OCI-LY1 (cell line): ENCODE data around the gene FABP2.
A peak's percentile ranks its signal among the peaks of the same experiment; 100 is the strongest.
"Not testable (repeated sequence)": the region's sequence is repeated elsewhere in the genome, so short reads cannot be mapped to it uniquely, and the experiment has no call there.

Experiments
- H2AFZ ChIP-seq: fragments of 200-600 bp; sonication (generic), shearing (Covaris generic); 2 replicates; pipeline ENCODE4 v1.6.0; 2014; ENCODE audit warnings: antibody characterized with exemption, mild to moderate bottlenecking, low read length
- H3F3A ChIP-seq: fragments of 200-600 bp; sonication (generic), shearing (Covaris generic); 2 replicates; pipeline ENCODE4 v1.6.0; 2014; ENCODE audit warnings: mild to moderate bottlenecking, antibody characterized with exemption, low read length, moderate library complexity; ENCODE audit not compliant: insufficient read depth
- H3K27ac ChIP-seq: fragments of 200-600 bp; sonication (generic); 2 replicates; pipeline ENCODE4 v1.5.1; 2014; ENCODE audit warnings: low read length, mixed run types, mild to moderate bottlenecking, low read depth; ENCODE audit not compliant: poor library complexity, severe bottlenecking
- H3K27me3 ChIP-seq: fragments of 200-600 bp; sonication (generic); 2 replicates; pipeline ENCODE4 v1.6.0; 2014; ENCODE audit warnings: antibody characterized with exemption, mild to moderate bottlenecking, low read length, moderate library complexity; ENCODE audit not compliant: insufficient read depth
- H3K36me3 ChIP-seq: fragments of 200-600 bp; sonication (generic); 2 replicates; pipeline ENCODE4 v1.6.1; 2014; ENCODE audit warnings: mild to moderate bottlenecking, antibody characterized with exemption, low read length, moderate library complexity, mixed read lengths; ENCODE audit not compliant: insufficient read depth
- H3K4me1 ChIP-seq: fragments of 200-600 bp; sonication (generic); 2 replicates; pipeline ENCODE4 v1.5.1; 2014; ENCODE audit warnings: mild to moderate bottlenecking, low read length, moderate library complexity; ENCODE audit not compliant: insufficient read depth, severe bottlenecking
- H3K4me2 ChIP-seq: fragments of 200-600 bp; sonication (generic), shearing (Covaris generic); 2 replicates; pipeline ENCODE4 v1.6.1; 2014; ENCODE audit warnings: low read length
- H3K4me3 ChIP-seq: fragments of 200-600 bp; sonication (generic); 2 replicates; pipeline ENCODE4 v1.5.1; 2014; ENCODE audit warnings: low read length, low read depth, mild to moderate bottlenecking, mixed read lengths; ENCODE audit not compliant: poor library complexity, severe bottlenecking
- H3K79me2 ChIP-seq: fragments of 200-600 bp; shearing (Covaris generic); 2 replicates; pipeline ENCODE4 v1.6.1; 2016; ENCODE audit warnings: mixed run types, low read length, mixed read lengths; ENCODE audit not compliant: insufficient read depth
- H3K9ac ChIP-seq: fragments of 200-600 bp; sonication (generic), shearing (Covaris generic); 2 replicates; pipeline ENCODE4 v1.6.1; 2014; ENCODE audit warnings: mild to moderate bottlenecking, low read length, mixed read lengths
- H3K9me2 ChIP-seq: fragments of 200-600 bp; sonication (generic), shearing (Covaris generic); 2 replicates; pipeline ENCODE4 v1.6.1; 2014; ENCODE audit warnings: low read depth, mild to moderate bottlenecking, low read length, mixed read lengths
- H3K9me3 ChIP-seq: fragments of 200-600 bp; shearing (Covaris generic); 2 replicates; pipeline ENCODE4 v1.6.1; 2014; ENCODE audit warnings: low read length, mixed read lengths
- H4K20me1 ChIP-seq: fragments of 200-600 bp; sonication (generic), shearing (Covaris generic); 2 replicates; pipeline ENCODE4 v1.6.0; 2016; ENCODE audit warnings: mild to moderate bottlenecking, low read length; ENCODE audit not compliant: insufficient read depth
- CTCF ChIP-seq: fragments of 200-600 bp; sonication (generic), shearing (Covaris generic); IDR thresholded peaks from 2 replicates; pipeline ENCODE4 v1.5.1; 2017; ENCODE audit warnings: mild to moderate bottlenecking, antibody characterized with exemption, low read length, moderate library complexity, mixed read lengths
- EZH2 ChIP-seq: fragments of 200-600 bp; sonication (generic), shearing (Covaris generic); IDR thresholded peaks from 2 replicates; pipeline ENCODE4 v1.8.0; 2017; ENCODE audit warnings: borderline replicate concordance, mixed run types, mild to moderate bottlenecking, antibody characterized with exemption, low read length, moderate library complexity, mixed read lengths

The FABP2 gene

GRCh38 chr4:119286377-119287002, 35.4 kb downstream of the FABP2 start:
- TF ChIP-seq CTCF (peak; percentile 60), EZH2 (no peak)
- Histone ChIP-seq H3K27me3 (no peaks in the 10 kb centered on the region), H4K20me1 (no peaks in the 10 kb centered on the region), H3K4me1 (peaks cover 9% of the 10 kb centered on the region), H2AFZ (no peak overlapping the region), H3K9me3 (no peaks in the 10 kb centered on the region), H3K4me3 (no peak overlapping the region), H3K9me2 (no peaks in the 10 kb centered on the region), H3K79me2 (no peaks in the 10 kb centered on the region), H3F3A (no peaks in the 10 kb centered on the region; the same call in 1 of the 2 replicates), H3K4me2 (no peak overlapping the region), H3K36me3 (no peaks in the 10 kb centered on the region; the same call in 1 of the 2 replicates), H3K9ac (no peak overlapping the region), H3K27ac (no peak overlapping the region)

GRCh38 chr4:119284876-119285780, 36.8 kb downstream of the FABP2 start:
- Histone ChIP-seq H3K36me3 (peaks cover 2% of the 10 kb centered on the region; the same call in 1 of the 2 replicates), H3K4me2 (peak overlapping the region; percentile 30; the same call in 1 of the 2 replicates), H3K9ac (no peak overlapping the region), H3K79me2 (0 out of 2 replicates have a peak, but pooled peaks cover 4% of the 10 kb centered on the region), H3F3A (no peaks in the 10 kb centered on the region; the same call in 1 of the 2 replicates), H2AFZ (no peak overlapping the region), H3K27me3 (no peaks in the 10 kb centered on the region), H3K9me2 (no peaks in the 10 kb centered on the region), H3K9me3 (no peaks in the 10 kb centered on the region), H3K27ac (no peak overlapping the region), H3K4me3 (no peak overlapping the region), H4K20me1 (no peaks in the 10 kb centered on the region), H3K4me1 (peaks cover 9% of the 10 kb centered on the region)
- no peak for TF ChIP-seq EZH2
- no peak for TF ChIP-seq CTCF

- Histone ChIP-seq H3K27ac (no peak overlapping the region), H3K9ac (no peak overlapping the region), H4K20me1 (no peaks in the 10 kb centered on the region), H3K4me2 (no peak overlapping the region), H3K9me2 (no peaks in the 10 kb centered on the region), H3K4me1 (peaks cover 9% of the 10 kb centered on the region), H3K36me3 (peaks cover 3% of the 10 kb centered on the region; the same call in 1 of the 2 replicates), H3K9me3 (no peaks in the 10 kb centered on the region), H2AFZ (no peak overlapping the region), H3K4me3 (no peak overlapping the region), H3K79me2 (0 out of 2 replicates have a peak, but pooled peaks cover 4% of the 10 kb centered on the region), H3F3A (no peaks in the 10 kb centered on the region; the same call in 1 of the 2 replicates), H3K27me3 (no peaks in the 10 kb centered on the region)
- TF ChIP-seq CTCF (no peak), EZH2 (no peak)
These were observed 40.5 kb downstream of the FABP2 start for GRCh38 chr4:119281393-119281792.

- H3K4me2 ChIP-seq, H3K36me3 ChIP-seq, H3K79me2 ChIP-seq, H3K4me3 ChIP-seq, H3K4me1 ChIP-seq, H3K9ac ChIP-seq, H2AFZ ChIP-seq, H3K9me3 ChIP-seq, H4K20me1 ChIP-seq, H3K9me2 ChIP-seq, H3K27me3 ChIP-seq, H3F3A ChIP-seq, H3K27ac ChIP-seq: not testable (repeated sequence)
These were observed 42.0 kb downstream of the FABP2 start for GRCh38 chr4:119279945-119280344.

- not testable (repeated sequence) for H3K9ac ChIP-seq, H3K4me2 ChIP-seq, H3K27ac ChIP-seq, H3K9me3 ChIP-seq, H4K20me1 ChIP-seq, H3K36me3 ChIP-seq, H3F3A ChIP-seq, H3K4me3 ChIP-seq, H3K4me1 ChIP-seq, H3K79me2 ChIP-seq, H2AFZ ChIP-seq, H3K27me3 ChIP-seq, H3K9me2 ChIP-seq
These were observed 42.4 kb downstream of the FABP2 start for GRCh38 chr4:119279541-119279940.
